Measurements from ENCODE around the gene TSTD1. TPM values are rescaled to one million over a fixed set of nuclear protein-coding genes. Genes with fewer than 3 reads are reported as not detected.

Gene TSTD1
- total RNA-seq, 1 donor = 0.90 TPM

DNA sequence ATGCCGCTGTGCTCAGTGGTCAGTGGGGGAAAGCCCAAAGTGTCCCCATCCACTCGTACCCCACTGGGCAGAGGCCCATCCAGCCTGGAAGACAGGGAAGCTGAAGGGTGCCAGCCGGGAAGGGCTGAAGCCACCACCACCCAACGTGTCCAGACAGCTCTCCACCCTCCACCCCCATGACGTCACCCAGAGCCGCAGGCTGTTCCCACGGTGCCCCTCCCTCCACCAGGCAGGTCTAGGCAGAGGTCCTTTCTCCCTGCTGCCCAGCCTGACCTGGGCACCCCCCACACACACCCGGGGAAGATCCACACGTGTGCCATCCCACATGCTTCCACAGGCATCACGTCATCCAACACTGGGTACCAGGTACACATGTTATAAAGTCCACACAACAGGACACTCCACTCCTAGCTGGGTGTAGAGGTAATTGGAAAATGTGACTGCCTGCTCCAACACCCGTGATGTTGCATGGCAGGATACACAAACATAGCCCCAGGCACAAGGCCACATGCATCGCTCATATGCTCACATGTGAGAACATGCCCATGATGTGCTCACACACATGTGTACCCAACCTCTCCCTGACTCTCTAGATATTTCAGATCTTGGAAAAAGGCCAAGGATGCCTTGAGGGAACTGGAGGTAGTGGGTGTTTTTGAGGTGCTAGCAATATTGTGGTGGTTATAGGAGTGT lies 36.1 kb upstream of the TSTD1 start:
- no peak overlapping the region for H3K4me3 ChIP-seq (ENCODE audit: low read depth, low read length)
- no peak for DNase-seq (ENCODE audit: low read depth)
- no peak for TF ChIP-seq CTCF (IDR thresholded peaks at IDR 0.05; ENCODE audit: insufficient read depth, low read length)

GRCh38 chr1:161073474-161074121 lies 34.8 kb upstream of the TSTD1 start:
- TF ChIP-seq CTCF (IDR thresholded peaks at IDR 0.05; ENCODE audit: insufficient read depth, low read length) = no peak
- no peak overlapping the region for H3K4me3 ChIP-seq (ENCODE audit: low read depth, low read length)

DNA sequence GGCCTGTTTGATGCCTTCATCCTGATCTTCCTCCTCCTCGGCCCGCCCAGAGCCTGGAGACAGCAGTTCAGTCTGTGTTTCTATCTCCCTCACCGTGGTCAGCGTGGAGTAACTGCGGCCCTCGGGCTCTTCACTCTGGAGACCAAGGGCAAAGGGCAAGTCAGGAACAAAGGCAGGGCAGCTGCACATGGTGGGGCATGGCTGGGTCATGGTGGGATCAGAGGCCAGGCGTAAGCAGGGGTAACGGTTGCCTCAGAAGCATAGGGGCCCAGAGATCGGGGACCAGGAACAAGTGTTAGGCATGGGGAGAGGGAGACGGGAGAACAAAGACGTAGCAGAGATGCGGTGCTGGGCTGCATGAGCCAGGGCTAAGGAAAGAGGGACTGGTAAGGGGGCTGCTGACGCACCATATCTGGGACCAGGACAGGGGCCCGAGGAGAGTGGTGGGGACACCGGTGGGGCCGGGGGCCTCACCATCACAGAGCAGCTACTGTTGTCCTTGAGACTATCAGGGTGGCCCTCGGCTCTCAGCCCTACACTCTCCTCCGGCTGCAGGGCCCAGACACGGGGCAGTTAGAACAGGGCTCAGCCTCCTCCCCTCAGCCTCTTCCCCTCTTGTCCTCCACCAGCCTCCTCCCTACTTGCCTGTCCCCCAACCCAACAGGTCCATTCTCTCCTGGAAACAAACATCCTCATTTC lies 34.1 kb upstream of the TSTD1 start:
- TF ChIP-seq CTCF (IDR thresholded peaks at IDR 0.05; ENCODE audit: insufficient read depth, low read length) = no peak
- no peak overlapping the region for H3K4me3 ChIP-seq (ENCODE audit: low read depth, low read length)
- no peak for DNase-seq (ENCODE audit: low read depth)

More at GRCh38 chr1:161073474-161074121, 34.8 kb upstream of the TSTD1 start:
- DNase-seq (ENCODE audit: low read depth) = no peak

GRCh38 chr1:161071886-161072371 lies 33.2 kb upstream of the TSTD1 start:
- no peak overlapping the region for H3K4me3 ChIP-seq (ENCODE audit: low read depth, low read length)
- TF ChIP-seq CTCF (IDR thresholded peaks at IDR 0.05; ENCODE audit: insufficient read depth, low read length) = peak; percentile 72
- peak; percentile 69 for DNase-seq (ENCODE audit: low read depth)

DNA sequence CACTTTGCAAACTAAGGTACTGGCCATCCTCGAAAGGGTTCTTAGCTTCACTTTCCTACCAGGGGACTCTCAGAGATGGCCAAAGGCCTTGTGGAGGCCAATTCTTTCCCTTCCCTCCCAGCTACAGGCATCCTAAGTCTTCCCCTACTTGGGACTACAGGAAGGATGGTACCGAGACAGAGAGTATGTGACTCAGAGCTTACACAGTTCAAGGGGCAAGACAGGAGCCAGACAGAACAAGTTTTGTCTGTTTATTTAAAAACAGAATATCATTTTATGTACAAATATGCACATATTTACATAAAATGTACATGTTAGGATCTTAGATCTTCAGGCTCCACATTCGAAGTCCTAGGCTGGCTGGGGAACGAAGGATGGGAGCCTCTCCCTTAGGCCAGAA lies 32.0 kb upstream of the TSTD1 start:
- no peak for DNase-seq (ENCODE audit: low read depth)
- no peak overlapping the region for H3K4me3 ChIP-seq (ENCODE audit: low read depth, low read length)
- TF ChIP-seq CTCF (IDR thresholded peaks at IDR 0.05; ENCODE audit: insufficient read depth, low read length) = no peak

DNA sequence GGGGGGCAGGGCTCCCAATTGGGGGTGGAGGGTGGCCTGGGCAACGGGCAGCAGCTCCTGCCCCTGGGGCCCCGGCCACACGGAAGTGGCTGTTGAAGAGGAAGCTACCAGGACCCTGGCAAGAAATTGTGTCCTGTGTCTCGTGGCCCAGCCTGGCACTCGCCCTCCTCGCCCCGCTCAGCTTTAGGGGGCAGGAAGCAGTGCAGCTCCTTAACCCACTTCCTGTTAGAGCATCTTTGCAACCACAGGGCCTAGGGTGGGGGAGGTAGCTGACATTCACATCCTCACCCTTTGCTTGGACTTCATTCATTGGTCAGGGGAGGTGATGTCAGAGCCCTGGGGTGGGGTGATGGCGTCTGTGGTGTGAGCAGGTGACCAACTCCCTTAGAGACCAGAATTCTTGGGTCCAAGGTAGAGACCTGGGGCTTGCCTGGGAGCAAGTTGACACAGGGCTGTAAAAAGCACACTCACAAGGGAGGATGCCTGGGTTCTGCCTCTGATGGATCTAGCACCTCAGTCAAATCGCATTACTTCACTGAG lies 31.0 kb upstream of the TSTD1 start, which contains the start of gene ARHGAP30:
Gene ARHGAP30, minus strand, starts transcription at position 161 of the 540 bp plus-strand sequence. CDS start 267 bp downstream, outside the sequence.
- no peak for DNase-seq (ENCODE audit: low read depth)
- no peak within 1 kb of the TSS for H3K4me3 ChIP-seq (ENCODE audit: low read depth, low read length)
- TF ChIP-seq CTCF (IDR thresholded peaks at IDR 0.05; ENCODE audit: insufficient read depth, low read length) = no peak
